Stimulated activated CD8-positive, alpha-beta memory T cell treated with anti-CD3 and anti-CD28 coated beads, Interleukin-12 subunit alpha, Interleukin-12 subunit beta, amount 100 ng/mL, for 1 hour (primary cell): ENCODE data around the gene DAZAP1.

Source experiments
- DNase-seq: peaks from one replicate; pipeline ENCODE4 v3.0.0-alpha.2; 2020; ENCODE audit warnings: low read depth

Gene DAZAP1

DNA sequence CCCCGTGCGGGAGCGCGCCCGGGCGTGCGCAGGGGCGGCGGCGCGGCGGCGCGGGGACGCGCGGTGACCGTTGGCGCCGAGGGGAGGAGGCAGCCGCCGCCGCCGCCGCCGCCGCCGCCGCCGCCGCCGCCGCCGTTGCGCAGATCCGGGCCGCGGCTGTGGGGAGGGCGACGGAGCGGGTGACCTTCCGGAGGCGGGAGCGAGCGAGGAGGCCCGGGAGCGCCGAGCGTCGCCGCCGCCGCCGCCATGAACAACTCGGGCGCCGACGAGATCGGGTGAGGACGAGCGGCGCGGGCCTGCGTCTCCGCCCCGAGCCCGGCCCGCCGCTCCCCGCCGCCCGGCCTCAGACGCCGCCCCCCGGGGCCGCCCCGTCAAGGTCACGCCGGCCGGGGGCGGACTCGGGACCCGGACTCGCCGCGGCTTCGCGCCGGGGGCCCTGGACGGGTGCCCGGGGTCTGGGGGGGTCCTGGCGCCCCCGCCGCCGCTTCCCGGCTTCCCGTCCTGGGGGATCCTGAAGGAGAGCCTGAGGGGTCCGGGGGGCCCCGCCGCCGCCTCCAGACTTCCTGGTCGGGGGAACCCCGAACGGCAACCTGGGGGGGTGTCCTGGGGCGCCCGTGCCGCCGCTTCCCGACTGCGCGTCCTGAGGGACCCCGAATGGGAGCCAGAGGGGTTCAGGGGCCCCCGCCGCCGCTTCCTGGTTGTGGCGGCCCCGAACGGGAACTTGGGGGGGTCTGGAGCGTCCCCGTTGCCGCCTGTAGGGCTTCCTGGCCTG, at the start of gene DAZAP1:
DAZAP1 (plus strand) TSS at position 59 of the 772 bp plus-strand sequence; CDS start at position 247, 188 bp downstream.
- no peak for DNase-seq

DNA sequence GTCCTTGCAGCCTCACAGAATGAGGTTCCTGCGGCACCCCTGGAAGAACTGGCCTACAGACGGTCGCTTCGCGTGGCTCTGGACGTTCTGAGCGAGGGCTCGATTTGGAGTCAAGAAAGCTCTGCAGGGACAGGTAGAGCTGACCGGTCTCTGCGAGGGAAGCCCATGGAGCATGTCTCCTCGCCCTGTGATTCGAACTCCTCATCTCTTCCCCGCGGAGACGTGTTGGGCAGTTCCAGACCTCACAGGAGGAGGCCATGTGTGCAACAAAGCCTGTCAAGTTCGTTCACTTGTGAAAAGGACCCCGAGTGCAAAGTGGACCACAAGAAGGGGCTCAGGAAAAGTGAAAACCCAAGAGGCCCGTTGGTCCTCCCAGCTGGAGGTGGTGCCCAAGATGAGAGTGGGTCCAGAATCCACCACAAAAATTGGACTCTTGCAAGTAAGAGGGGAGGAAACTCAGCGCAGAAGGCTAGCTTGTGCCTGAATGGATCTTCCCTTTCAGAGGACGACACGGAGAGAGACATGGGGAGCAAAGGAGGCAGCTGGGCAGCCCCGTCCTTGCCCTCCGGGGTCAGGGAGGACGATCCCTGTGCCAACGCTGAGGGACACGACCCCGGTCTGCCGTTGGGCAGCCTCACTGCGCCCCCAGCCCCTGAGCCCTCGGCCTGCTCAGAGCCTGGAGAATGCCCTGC, 47.1 kb upstream of the DAZAP1 start:
- DNase-seq: no peak

DNA sequence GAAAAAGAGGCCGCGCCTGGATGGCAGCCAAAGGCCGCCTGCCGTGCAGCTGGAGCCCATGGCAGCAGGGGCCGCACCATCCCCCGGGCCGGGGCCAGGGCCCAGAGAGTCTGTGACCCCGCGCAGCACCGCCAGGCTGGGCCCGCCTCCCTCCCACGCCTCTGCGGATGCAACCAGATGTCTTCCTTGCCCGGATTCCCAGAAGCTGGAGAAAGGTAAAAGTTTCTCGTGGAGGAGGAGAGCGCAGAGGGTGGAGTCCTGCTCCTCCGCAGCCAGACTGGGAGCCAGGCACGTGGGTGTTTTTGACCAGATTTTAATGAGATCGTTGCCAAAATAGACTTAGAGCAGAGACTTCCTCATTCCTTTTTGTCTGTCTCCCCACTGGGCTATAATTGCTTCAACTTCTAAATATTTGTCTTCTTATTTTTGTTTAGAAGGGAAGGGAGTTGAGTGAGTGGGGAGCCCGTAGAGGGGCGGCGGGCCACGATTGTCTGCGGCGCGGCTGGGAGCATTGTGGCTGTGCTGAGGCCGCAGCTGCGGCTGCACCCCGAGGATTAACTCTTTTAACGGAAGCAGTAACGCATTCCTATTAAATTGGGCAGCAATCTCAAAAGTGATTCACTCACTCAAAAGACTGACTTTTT, 46.4 kb upstream of the DAZAP1 start:
- DNase-seq: no peak

DNA sequence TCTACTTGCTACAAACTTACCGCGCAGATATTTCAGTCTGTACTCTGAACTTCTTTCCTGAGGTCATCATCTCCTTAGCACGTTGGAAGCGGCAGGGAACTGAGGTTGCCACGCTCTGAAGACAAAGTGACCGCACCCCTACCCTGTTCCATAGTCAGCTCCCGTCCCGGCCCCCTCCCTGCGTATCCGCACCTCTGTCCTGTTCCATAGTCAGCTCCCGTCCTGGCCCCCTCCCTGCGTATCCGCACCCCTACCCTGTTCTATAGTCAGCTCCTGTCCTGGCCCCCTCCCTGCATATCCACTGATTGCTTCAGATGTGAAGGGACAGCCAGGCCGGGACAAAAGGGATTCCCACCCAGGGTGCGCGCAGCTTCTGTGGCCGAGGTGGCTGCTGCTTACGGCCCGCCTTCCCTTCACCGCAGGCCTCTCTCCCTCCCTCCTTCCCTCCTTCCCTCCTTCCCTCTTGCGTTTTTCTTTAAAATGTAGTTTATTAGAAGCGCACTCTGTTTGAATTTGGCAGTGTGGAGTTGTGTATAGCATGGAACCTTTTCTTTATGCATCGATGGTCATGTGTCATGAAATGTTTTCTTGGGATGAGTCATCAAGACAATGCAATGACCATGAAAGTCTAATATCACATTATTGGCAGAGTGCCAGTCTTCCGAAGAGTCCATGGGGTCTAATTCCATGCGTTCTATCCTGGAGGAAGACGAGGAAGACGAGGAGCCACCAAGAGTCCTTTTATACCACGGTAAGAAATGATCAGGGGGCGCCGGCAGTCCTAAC, 45.6 kb upstream of the DAZAP1 start:
- no peak for DNase-seq

DNA sequence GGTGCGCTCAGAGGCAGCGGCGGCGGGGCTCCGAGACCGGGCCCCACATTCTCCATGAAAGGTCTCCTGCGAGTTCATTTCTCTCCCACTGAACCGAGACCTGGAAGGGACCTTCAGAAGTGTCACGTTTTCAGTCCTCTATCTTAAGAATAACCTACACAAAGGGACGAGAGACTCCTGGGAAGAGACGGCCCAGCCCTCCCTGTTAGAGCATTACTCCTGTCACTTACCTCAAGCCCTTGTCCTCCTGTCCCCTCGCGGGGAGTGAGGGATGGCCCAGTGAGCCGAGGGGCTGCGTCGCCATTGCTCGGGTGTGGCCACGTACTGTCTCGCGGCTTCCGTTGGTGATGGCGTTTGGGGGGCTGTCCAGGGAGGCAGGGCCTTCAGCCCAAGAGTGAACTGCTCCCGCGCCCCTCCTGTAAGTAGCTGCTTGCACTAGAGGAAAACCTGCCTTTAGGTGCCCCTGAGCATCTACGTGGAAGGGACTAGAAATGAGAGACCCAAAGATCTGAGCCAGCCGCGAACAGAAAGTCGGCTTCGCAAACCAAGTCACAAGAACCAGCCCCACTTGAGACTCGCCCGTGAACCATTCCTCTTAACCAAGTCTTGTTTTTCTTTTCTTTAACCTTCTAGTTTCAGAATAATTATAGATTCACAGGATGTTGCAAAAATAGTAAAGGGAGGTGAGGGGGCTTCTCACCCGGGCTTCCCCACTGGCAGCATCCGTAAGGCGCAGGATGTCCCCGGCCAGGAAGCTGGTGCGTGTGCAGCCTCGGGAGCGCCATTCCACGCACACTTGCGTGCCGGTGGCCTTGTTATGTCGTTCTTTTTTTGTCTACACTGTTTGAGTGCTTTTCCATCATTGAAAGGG, 44.8 kb upstream of the DAZAP1 start:
- DNase-seq: no peak

DNA sequence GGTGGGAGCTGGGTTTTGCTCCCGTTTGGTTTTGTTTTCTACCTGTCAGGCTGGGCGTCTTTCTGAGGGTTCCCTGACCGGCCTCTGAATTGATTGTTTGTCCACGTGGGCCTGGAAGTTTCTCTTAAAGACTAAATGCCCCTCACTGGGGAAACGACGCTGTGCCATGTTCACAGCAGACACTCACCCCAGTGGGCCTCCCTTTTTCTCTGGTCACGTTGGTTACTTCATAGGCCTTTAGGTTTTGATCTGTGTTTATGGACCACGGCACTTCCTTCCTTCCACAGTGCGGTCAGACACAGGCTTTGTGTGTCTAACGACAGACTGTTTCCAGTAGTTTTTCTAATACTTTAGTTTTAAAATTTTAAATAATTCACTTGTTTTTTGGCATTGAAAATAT, 43.8 kb upstream of the DAZAP1 start:
- peak; percentile 30 for DNase-seq

DNA sequence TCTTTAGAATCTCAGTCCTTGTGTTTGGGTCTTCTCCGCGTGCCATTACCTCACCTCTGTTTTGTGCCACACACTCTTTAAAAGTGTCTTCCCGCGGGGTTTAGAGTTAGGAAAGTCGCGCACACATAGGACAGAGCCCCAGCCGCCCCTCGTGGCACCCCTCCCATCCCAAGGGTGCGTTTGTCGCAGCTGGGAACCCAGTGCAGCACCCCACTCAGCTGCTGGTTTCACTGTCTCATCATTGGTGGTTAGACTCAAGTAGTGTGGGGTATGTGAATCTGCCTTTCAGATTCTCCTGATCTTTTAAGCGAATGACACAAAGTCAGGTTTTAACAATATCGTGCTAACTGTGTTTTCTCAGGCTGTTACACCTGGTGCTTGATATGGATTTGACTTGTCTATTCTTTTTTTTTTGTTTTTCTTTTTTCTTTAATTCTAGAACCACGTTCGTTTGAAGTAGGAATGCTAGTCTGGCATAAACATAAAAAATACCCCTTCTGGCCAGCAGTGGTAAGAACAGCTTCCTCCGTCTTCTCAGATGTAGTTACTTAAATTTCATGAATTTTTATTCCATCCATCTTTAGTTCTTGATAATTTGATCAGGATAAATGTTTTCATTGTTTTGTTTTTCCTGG, 43.2 kb upstream of the DAZAP1 start:
- DNase-seq: no peak

DNA sequence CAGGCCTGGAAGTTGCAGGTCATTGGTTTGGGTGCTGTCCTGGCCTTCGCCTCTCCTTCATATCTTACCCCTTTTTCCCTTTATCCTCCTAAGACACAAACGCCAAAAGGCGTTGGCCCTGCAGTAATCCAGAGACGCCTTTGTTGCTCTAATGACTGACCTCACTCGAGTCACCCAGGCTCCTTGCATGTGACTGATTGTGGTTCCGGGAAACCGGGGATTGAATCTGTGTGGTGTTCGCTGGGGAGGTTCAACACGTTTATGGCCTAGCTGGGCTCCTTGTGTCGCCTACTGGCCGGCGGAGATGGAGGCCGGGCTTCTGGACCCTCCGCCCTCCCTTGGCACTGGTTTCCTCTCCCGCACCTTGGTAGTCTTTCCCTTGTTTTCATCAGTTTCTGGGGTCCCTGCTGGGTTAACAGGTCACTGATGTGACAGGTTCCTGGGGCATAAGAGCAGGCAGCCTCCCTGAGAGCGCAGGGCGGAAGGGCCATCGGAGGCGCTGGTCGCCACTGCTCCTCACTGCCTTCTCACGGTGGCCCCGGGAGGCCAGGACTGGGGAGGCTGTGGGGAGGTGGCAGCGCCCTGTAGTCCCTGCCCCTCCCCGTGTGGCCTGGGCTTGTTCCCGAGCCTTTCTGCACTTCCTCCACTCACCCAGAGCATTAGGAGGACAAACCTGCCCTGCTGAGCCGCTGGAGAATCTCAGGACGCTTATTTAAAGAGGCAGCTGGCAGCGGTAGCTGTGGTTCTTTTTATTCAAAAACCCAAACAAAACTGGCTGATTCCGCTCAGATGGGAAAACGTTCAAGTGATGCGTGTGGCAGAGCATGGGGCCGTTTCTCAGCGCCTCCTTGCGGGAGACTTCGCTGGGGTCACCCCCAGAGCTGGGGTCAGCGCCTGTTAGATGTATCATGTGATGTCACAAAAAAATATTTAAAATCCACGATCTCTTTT, 41.8 kb upstream of the DAZAP1 start:
- no peak for DNase-seq

DNA sequence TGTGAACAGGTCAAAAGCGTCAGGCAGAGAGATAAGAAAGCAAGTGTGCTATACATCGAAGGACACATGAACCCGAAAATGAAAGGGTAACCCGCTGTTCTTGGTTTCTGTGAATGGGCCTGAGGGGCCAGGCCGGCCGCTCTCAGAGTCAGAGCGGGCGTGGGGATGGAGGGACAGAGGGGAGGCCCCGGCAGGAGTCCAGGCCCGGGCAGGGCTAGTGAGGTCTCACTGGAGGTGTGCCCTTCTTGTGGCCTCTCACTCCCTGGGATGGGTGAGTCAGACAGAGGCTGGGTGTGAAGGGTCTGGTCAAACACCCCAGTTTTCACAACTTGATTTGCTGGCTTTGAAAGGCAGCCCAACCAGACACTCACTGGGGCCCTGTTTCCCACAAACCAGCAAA, 41.1 kb upstream of the DAZAP1 start:
- DNase-seq: no peak

DNA sequence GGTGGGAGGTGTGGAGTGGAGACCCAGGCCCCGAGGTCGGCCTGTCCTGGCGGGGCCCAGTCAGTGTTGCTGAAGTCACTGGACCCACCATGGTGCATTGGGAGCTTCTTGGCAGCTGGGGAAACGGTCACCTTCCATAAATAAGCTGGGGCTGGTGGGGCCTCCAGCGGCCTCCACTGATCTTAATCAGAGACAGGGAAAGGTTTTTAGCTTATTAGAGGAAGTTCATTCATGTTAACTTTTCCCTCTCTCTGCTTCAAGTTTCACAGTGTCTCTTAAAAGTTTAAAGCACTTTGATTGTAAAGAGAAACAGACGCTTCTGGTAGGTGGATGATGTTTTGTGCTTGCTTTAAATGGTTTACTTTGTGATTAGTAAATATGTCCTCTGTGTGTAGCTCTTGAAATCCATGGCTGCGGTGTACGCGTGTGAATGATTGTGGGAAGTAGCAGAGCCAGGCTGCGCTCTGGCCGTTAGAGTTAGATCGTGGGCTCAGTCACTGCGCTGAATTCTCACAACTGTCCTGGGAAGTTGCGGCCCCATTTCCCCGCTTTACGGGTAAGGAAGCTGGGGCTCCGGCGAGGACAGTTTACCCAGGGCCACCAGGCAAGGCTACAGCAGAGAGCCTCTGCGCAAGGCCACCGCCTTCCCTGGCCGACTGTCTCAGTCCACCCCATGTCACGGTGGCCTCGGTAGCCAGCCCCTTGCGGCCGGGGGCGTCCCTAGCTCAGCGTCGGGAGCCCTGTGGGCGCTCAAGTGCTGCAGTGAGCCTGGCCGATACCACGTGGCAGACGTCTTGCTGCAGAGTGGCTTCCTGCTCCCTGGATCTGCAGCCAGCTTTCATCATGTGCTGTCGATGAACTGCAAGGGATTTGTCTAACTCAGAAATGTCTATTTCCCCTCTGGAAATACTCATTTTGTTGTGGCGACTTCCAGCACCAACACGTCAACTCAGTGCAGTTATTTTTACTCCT, 40.2 kb upstream of the DAZAP1 start:
- no peak for DNase-seq

DNA sequence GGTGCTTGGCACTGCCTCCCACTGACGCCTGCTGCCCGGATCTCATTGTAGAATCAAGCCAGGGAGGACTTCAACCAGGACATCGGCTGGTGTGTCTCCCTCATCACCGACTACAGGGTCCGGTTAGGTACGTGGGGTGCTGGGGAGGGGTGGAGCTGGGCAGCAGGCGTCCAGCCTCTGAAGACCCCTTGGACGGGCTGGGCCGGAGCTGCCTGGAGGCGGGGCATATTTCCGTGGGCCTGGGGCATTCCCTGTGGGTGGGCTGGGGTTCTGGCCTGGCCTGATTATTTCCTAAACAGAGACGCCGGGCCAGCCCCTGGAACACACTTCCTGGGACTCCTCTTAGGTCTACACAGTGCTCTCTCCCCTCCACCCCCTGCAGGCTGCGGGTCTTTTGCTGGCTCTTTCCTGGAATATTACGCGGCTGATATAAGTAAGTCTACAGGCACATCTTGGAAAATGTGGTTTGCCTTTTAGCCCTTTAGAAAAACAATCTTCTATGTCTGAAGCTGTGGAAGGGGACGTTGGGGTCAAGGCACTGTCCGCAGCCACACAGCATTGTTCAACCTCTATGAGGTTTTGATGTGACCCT, 38.1 kb upstream of the DAZAP1 start:
- no peak for DNase-seq

DNA sequence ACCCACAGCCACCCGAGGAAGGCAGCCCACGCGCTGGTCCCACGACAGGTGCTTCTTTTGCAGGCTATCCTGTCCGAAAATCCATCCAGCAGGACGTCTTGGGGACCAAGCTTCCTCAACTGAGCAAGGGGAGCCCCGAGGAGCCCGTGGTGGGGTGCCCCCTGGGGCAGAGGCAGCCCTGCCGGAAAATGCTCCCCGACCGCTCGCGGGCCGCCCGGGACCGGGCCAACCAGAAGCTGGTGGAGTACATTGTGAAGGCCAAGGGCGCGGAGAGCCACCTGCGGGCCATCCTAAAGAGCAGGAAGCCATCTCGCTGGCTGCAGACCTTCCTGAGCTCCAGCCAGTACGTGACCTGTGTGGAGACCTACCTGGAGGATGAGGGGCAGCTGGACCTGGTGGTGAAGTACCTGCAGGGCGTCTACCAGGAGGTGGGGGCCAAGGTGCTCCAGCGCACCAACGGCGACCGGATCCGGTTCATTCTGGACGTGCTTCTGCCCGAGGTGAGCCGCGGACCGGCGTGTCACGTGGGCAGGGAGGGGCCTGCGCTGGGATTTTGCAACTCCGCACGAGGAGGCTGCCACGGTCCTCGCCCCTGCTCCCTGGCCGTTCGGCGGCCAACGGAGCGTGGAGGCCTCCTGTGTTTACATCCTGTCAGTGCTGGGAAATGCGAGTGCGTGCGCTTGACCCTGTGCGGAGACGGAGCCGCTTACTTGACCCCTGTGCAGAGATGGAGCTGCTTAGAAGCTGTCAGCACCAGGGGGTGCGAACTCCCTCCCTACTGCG, 36.6 kb upstream of the DAZAP1 start:
- DNase-seq: no peak

DNA sequence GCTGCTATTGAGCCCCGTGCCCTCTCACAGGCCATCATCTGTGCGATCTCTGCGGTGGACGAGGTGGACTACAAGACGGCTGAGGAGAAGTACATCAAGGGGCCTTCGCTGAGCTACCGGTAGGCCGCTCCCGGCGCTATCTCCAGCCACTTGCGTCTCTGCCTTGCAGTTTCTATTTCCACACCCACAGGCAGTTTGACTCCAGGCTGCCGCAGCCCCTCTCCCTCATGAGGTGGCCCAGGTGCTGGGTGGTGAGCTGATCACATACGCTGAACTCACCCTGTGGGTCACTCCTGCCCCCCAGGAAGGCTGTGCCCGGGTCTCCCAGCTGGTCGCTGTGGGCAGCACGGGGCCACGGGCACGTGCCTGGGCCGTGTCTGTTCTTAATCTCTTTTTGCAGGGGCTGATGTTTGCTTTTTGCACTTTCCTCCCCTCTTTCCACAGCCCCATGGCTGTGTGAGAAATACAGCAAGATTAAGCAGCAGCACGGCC, 34.3 kb upstream of the DAZAP1 start:
- DNase-seq: no peak

DNA sequence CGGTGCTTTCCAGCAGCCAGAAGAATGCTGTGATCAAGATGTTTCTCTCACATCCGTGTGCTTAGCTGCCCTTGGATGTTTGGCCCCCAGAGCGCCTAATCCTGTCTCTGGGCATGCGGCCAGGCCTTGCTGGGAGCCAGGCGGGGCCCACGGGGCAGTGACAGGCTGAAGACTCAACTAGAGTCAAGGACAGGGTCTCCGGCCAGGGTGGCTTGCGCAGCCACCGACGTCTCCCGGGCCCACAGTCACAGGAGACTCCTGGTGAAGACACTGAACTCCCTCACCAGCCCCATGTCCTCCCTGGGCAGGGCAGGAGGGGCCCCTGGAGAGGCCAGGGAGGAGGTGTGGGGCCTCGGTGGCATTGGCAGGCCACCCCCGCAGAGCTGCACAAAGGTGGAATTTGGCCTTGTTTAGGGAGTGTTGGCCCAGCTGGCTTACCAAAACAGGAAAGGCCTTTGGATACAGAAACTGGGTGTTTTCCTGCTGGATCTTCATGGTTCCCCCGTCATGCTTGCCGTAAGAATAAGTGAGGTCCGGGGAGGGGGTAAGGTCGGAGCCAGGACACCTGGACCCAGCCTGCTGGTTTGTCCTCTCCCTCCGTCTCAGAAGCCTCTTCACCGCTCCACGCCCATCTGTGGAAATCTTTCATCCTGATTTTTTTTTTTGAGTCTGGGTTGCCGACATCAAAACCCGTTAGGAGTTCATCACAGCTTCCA, 33.7 kb upstream of the DAZAP1 start:
- DNase-seq: no peak

DNA sequence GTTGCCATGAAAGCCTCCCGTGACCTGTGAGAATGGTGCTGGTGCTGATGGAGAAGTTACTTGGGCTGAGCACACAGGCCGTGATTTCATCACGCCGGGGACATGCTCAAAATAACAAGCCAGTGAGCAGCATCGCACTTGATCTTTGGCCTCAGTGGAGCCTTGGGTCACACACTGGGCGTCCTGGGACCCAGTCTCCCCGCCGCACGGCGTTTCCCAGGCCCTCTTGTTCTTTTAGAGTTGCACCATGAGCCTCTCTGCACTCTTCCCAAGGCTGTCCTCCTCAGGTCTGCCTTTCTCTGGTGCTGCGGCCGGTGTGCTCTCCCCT, 33.2 kb upstream of the DAZAP1 start:
- no peak for DNase-seq

DNA sequence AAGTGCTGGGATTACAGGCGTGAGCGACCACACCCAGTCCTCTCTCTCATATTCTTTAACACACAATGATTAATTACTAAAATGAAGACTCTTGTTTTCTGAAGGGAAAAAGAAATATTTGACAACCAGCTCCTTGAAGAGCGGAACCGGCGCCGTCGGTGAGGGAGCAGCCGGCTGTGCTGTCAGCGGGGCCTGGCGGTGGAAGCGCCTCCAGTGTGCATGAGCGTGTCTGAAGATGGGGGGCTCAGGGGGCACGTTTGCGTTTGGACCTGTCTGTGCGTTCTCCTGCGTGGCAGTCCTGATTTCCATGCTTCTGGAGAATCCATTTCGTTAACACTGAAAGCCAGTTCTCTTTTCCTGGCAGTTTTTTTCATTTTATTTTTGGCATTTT, 31.0 kb upstream of the DAZAP1 start:
- DNase-seq: no peak
